Muscle layer of duodenum (tissue), 2 donors: ENCODE results near the gene AKAP10.

ENCODE experiments used
- H3K27ac ChIP-seq: one replicate; pipeline ENCODE4 v1.7.0; 2013; ENCODE audit warnings: mild to moderate bottlenecking, low read length
- H3K27me3 ChIP-seq: one replicate; pipeline ENCODE4 v1.7.0; 2013; ENCODE audit warnings: low read depth, mild to moderate bottlenecking, control low read depth, low read length
- H3K36me3 ChIP-seq, 2 donors: one replicate each; pipeline ENCODE4 v1.7.0; 2013; ENCODE audit warnings: low read length in 2 of 2, control low read depth in 1 of 2, mild to moderate bottlenecking in 1 of 2; ENCODE audit not compliant: insufficient read depth in 2 of 2, control insufficient read depth in 1 of 2
- H3K4me1 ChIP-seq, 2 donors: one replicate each; pipeline ENCODE4 v1.7.0; 2013; ENCODE audit warnings: low read length in 2 of 2, mild to moderate bottlenecking in 2 of 2, control low read depth in 1 of 2, moderate library complexity in 1 of 2; ENCODE audit not compliant: insufficient read depth in 2 of 2, control insufficient read depth in 1 of 2
- H3K4me3 ChIP-seq, 2 donors: one replicate each; pipeline ENCODE4 v1.7.0; 2013; ENCODE audit warnings: low read length in 2 of 2, low read depth in 1 of 2, mild to moderate bottlenecking in 1 of 2
- H3K9me3 ChIP-seq, 2 donors: one replicate each; pipeline ENCODE4 v1.7.0; 2013; ENCODE audit warnings: low read length in 2 of 2, control low read depth in 1 of 2, mild to moderate bottlenecking in 1 of 2; ENCODE audit not compliant: control insufficient read depth in 1 of 2
- donor health status: healthy.

AKAP10 gene

DNA sequence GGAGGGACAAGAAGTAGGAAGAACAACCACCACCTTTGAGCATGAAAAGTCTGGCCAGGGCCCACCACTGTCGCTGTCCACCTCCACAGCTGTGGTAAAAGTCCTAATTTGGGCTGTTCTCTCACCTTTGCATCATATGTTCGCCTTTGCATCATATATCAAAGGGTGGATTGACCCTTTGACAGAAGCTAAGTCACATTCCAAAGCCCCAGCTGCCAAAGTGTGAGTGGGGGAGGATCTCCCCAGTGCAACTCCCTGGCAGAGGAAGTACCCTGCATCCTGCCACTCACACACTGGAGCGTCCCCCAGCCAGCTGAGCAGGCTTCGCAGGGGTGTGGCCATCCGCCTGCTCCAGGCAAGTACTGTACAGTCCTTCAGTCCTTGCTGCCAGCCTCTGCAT is 18.9 kb upstream of the AKAP10 start:
- peaks cover 0 to 4% of the 10 kb centered on the region in 2 donors for H3K4me1 ChIP-seq
- H3K4me3 ChIP-seq: no peak overlapping the region
- no peaks in the 10 kb centered on the region for H3K36me3 ChIP-seq
- H3K27me3 ChIP-seq: no peaks in the 10 kb centered on the region
- H3K27ac ChIP-seq: no peak overlapping the region
- H3K9me3 ChIP-seq: no peaks in the 10 kb centered on the region

- Histone ChIP-seq H3K27me3 (no peaks in the 10 kb centered on the region), H3K4me1 (peaks cover 0 to 4% of the 10 kb centered on the region in 2 donors), H3K4me3 (no peak overlapping the region), H3K9me3 (no peaks in the 10 kb centered on the region), H3K36me3 (no peaks in the 10 kb centered on the region), H3K27ac (no peak overlapping the region)
Measured at GRCh38 chr17:19996086-19996485, 18.5 kb upstream of the AKAP10 start.

DNA sequence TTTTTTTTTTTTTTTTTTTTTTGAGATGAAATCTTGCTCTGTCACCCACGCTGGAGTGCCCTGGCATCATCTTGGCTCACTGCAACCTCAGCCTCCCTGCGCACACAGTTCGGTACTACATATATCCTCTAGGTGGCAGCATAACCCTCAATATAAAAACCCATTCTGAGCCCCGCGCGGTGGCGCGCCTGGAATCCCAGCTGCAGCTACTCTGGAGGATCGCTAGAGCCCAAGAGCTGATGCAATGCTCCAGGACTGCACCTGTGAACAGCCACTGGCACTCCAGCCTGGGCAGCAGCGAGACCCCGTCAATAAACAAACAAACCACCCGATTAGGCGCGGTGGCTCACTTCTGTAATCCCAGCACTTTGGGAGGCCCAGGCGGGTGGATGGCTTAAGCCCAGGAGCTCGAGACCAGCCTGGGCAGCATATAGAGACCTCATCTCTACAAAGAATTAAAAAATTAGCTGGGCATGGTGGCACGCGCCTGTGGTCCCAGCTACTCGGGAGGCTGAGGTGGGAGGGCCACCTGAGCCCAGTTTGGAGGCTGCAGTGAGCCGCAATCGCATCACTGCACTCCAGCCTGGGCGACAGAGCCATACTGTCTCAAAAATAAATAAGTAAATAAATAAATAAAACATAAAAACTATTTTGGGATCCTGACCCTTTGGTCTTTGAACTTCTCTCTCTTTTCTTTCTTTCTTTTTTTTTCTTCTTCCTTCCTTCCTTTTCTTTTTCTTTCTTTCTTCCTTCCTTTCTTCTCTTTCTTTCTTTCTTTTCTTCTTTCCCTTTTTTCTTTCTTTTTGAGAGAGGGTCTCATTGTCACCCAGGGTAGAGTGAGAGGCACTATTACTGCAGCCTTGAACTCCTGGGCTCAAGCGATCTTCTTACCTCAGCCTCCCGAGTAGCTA is 15.4 kb upstream of the AKAP10 start:
- Histone ChIP-seq H3K36me3 (no peaks in the 10 kb centered on the region), H3K4me3 (no peak overlapping the region), H3K4me1 (peaks cover 0 to 4% of the 10 kb centered on the region in 2 donors), H3K27me3 (no peaks in the 10 kb centered on the region), H3K27ac (no peak overlapping the region), H3K9me3 (no peaks in the 10 kb centered on the region)

DNA sequence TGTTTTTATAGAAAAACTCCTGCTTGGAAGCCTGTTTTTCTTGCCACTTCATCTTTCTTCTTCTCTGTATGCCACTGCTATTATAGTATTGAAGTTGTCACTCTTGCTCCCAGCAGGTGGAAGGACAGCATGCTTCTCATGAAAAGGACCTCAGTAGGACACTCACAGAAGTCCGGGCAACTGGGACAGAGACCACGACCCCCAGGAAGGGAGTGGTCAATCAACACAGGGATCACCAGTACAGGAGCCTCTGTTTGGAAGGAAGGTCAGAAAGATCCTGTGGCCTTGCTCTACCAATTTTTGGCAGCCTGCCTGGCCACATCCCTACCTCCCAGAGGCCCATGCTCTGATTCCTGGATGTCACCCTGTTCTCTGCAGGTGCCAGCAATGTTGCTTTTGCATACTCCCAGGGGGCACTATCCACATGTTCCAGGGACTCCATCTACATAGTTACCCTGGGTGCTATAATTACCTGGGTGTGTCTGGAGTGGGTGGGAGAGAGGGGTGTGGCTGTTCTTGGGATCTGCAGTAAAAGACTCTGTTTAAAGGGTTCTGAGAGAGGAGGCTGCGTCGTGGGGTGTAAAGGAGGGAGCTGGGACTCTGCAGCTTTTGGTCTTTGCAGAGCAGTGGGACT is 13.7 kb upstream of the AKAP10 start:
- Histone ChIP-seq H3K27me3 (no peaks in the 10 kb centered on the region), H3K27ac (no peak overlapping the region), H3K4me1 (peaks cover 0 to 7% of the 10 kb centered on the region in 2 donors), H3K4me3 (no peak overlapping the region), H3K36me3 (no peaks in the 10 kb centered on the region), H3K9me3 (no peaks in the 10 kb centered on the region)

DNA sequence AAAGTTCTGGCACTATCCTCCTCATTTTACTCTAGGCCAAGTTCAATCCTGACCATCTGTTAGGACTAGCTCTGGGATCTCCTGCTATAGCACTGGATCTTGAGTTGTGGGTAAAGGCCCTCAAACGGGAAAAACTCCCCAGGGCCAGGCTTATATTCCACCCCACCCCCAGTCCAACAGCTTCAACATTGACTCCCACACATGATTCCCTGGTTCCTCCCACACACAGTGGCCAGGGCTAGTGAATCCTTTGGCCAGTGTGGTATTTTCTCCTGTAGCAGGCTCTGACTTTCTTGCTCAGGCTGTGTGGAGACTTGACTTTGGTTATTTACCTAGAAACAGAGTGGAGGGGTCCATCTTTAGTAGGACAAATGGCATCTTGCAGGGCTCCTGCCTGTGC is 10.3 kb upstream of the AKAP10 start:
- Histone ChIP-seq H3K27ac (no peak overlapping the region), H3K4me1 (peaks cover 0 to 4% of the 10 kb centered on the region in 2 donors), H3K9me3 (no peaks in the 10 kb centered on the region), H3K4me3 (no peak overlapping the region), H3K27me3 (no peaks in the 10 kb centered on the region), H3K36me3 (no peaks in the 10 kb centered on the region)

DNA sequence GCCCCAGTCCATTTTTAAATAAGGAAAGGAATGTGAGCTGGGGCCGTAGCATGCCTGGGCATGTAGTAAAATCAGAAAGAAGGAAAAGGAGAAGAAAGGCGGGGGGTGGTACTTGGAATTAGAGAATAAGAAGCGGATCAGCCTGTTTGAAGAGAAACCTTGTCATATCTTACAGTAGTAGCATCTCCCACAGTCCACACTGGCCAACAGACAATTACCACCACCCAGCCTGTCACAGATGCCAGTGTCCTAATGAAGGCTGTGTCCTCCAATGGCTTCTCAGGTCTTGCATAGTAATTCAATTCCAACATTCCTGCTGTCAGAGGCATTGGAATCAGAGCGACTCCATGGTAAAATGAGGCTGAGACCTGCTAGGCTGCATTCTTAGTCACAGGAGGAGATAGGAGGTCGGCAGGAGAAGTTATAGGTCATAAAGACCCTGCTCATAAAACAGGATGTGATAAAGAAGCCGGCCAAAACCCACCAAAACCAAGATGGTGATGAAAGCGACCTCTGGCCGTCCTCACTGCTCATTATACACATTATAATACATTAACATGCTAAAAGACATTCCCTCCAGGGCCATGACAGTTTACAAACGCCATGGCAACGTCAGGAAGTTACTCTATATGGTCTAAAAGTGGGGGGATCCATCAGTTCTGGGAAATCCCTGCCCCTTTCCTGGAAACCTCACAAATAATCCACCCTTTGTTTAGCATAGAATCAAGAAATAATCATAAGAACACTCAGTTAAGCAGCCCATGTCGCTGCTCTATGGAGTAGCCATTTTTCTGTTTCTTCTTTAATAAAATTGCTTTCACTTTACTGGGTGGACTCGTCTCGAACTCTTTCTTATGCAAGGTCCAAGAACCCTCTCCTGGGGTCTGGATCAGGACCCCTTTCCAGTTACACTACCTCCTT is 9.6 kb upstream of the AKAP10 start:
- Histone ChIP-seq H3K4me3 (no peak overlapping the region), H3K27me3 (no peaks in the 10 kb centered on the region), H3K4me1 (peaks cover 0 to 3% of the 10 kb centered on the region in 2 donors), H3K9me3 (no peaks in the 10 kb centered on the region), H3K27ac (no peak overlapping the region), H3K36me3 (no peaks in the 10 kb centered on the region)

DNA sequence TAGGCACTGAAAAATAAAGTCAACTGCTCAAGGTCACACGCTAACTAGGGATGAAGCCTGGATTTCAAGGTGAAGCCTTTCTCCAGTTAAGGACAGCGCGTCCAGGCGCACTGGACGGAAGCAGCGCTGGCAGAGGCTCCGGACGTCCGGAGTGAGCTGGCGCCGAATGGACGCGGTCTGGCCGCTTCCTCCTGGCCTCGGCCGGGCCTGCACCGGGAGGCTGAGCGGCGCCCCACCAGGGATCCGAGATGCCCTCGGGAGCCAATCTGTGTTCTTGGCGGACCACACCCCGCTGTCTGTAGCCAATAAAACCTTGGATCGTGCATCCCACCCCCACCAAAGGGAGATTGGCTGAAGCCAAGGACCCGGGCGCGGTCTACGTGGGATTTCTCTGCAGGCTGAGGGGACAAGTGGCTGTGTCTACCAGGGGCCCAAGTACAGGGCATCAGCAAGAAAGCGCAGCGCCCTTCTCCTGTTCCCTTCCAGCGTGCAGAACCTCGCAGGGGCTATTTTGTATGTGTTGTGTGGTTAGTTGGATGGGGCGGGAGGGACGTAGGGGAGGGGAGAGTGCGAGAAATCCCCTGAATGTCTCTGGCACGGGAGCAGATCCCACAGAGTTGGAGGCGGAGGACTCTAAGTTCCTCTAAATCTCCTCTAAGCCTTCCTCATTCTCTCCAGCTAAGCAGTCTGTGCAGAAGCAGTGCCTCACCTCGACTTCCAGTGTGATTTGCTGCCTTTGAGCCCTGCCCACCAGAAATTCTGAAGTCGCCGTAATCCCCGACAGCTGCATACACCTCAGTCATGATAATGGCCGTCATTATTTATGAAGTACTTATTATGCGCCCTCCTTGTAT is 2.5 kb upstream of the AKAP10 start:
- Histone ChIP-seq H3K36me3 (no peaks in the 10 kb centered on the region), H3K27me3 (no peaks in the 10 kb centered on the region), H3K27ac (no peak overlapping the region), H3K9me3 (no peaks in the 10 kb centered on the region), H3K4me1 (peaks cover 8 to 24% of the 10 kb centered on the region in 2 donors), H3K4me3 (no peak overlapping the region)

- Histone ChIP-seq H3K4me1 (peaks cover 8 to 27% of the 10 kb centered on the region in 2 donors), H3K9me3 (no peaks in the 10 kb centered on the region), H3K36me3 (no peaks in the 10 kb centered on the region), H3K27me3 (no peaks in the 10 kb centered on the region), H3K4me3 (peak overlapping the region; percentile 98), H3K27ac (peak overlapping the region; percentile 97)
Measured at GRCh38 chr17:19978805-19979211, 1.2 kb upstream of the AKAP10 start.

- H3K4me1 ChIP-seq: peaks cover 8 to 27% of the 10 kb centered on the region in 2 donors
- H3K27ac ChIP-seq: peak overlapping the region; percentile 97
- peak overlapping the region; percentile 98 for H3K4me3 ChIP-seq
- H3K27me3 ChIP-seq: no peaks in the 10 kb centered on the region
- no peaks in the 10 kb centered on the region for H3K9me3 ChIP-seq
- H3K36me3 ChIP-seq: no peaks in the 10 kb centered on the region
Measured at GRCh38 chr17:19978209-19978802, 678 bp upstream of the AKAP10 start.

DNA sequence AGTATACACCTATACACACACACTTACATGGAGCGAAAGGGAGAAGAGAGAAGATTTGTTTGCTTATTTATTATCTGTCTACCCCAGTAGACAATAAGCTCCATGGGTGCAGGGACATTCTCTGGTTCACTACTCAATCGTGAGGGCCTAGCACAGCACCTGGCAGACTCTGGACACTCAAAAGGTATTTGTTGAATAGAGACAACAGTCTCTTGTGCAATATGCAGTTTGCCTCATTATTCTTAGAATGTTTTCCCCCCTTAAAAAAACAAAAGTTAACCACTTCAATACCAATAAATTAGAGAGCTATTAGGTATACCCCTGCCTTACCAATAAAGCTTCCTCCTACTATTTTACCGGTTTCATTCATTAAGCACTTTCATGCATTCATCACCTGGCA is 2.0 kb downstream of the AKAP10 start:
- no peak overlapping the region for H3K4me3 ChIP-seq
- H3K9me3 ChIP-seq: no peaks in the 10 kb centered on the region
- no peaks in the 10 kb centered on the region for H3K36me3 ChIP-seq
- no peak overlapping the region for H3K27ac ChIP-seq
- H3K27me3 ChIP-seq: no peaks in the 10 kb centered on the region
- H3K4me1 ChIP-seq: peaks cover 8 to 27% of the 10 kb centered on the region in 2 donors
